Stimulated activated CD8-positive, alpha-beta memory T cell treated with anti-CD3 and anti-CD28 coated beads, Interleukin-12 subunit alpha, Interleukin-12 subunit beta, amount 100 ng/mL, for 1 hour (primary cell): ENCODE results near the gene RAB14.

ENCODE experiments used
- DNase-seq: peaks from one replicate; pipeline ENCODE4 v3.0.0-alpha.2; 2020; ENCODE audit warnings: low read depth

The RAB14 gene

GRCh38 chr9:121219530-121219929 is 17.9 kb upstream of the RAB14 start:
- no peak for DNase-seq

GRCh38 chr9:121218357-121219027 is 16.8 kb upstream of the RAB14 start:
- no peak for DNase-seq

GRCh38 chr9:121217609-121218292 is 16.1 kb upstream of the RAB14 start:
- no peak for DNase-seq

GRCh38 chr9:121216271-121216805 is 14.7 kb upstream of the RAB14 start:
- no peak for DNase-seq

- no peak for DNase-seq
Measured at GRCh38 chr9:121214005-121214404, 12.3 kb upstream of the RAB14 start.

GRCh38 chr9:121213136-121213806 is 11.6 kb upstream of the RAB14 start:
- peak; percentile 41 for DNase-seq

GRCh38 chr9:121210536-121210935 is 8.9 kb upstream of the RAB14 start:
- DNase-seq, result no peak

- no peak for DNase-seq
Measured at GRCh38 chr9:121207371-121207940, 5.8 kb upstream of the RAB14 start.

- no peak for DNase-seq
Measured at GRCh38 chr9:121206516-121207370, 5.1 kb upstream of the RAB14 start.

- no peak for DNase-seq
Measured at GRCh38 chr9:121204611-121205010, 2.9 kb upstream of the RAB14 start.

GRCh38 chr9:121204121-121204520 is 2.5 kb upstream of the RAB14 start:
- DNase-seq, result no peak

- peak; percentile 14 for DNase-seq
Measured at GRCh38 chr9:121201045-121201737, 478 bp downstream of the RAB14 start.

- no peak for DNase-seq
Measured at GRCh38 chr9:121200356-121200755, 1.3 kb downstream of the RAB14 start.

GRCh38 chr9:121199921-121200320 is 1.7 kb downstream of the RAB14 start:
- no peak for DNase-seq

GRCh38 chr9:121198512-121199042 is 3.1 kb downstream of the RAB14 start:
- no peak for DNase-seq

- DNase-seq, result no peak
Measured at GRCh38 chr9:121197132-121197531, 4.5 kb downstream of the RAB14 start.

- no peak for DNase-seq
Measured at GRCh38 chr9:121196389-121196788, 5.3 kb downstream of the RAB14 start.

GRCh38 chr9:121194730-121195129 is 6.9 kb downstream of the RAB14 start:
- DNase-seq, result no peak

GRCh38 chr9:121192959-121193640 is 8.6 kb downstream of the RAB14 start:
- DNase-seq, result no peak

- no peak for DNase-seq
Measured at GRCh38 chr9:121192518-121192917, 9.2 kb downstream of the RAB14 start.
